HG03045 (cell line): ENCODE results near the gene ITM2B.

Source experiments
- ATAC-seq: cut with Tn5 transposase; IDR thresholded peaks from one replicate; pipeline ENCODE4 v1.9.1; 2021; ENCODE audit warnings: mild to moderate bottlenecking, moderate library complexity; ENCODE audit not compliant: unreplicated experiment

Gene ITM2B

DNA sequence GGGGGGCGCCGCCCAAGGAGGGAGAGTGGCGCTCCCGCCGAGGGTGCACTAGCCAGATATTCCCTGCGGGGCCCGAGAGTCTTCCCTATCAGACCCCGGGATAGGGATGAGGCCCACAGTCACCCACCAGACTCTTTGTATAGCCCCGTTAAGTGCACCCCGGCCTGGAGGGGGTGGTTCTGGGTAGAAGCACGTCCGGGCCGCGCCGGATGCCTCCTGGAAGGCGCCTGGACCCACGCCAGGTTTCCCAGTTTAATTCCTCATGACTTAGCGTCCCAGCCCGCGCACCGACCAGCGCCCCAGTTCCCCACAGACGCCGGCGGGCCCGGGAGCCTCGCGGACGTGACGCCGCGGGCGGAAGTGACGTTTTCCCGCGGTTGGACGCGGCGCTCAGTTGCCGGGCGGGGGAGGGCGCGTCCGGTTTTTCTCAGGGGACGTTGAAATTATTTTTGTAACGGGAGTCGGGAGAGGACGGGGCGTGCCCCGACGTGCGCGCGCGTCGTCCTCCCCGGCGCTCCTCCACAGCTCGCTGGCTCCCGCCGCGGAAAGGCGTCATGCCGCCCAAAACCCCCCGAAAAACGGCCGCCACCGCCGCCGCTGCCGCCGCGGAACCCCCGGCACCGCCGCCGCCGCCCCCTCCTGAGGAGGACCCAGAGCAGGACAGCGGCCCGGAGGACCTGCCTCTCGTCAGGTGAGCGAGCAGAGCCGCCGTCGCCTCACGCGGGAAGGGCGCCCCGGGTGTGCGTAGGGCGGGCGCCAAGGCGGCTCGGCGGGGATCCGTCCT is 70.5 kb downstream of the ITM2B start, which contains the start of gene RB1:
Gene RB1 (plus strand): TSS at position 393 of the 784 bp plus-strand sequence. CDS start 162 bp downstream, at position 555.
- peak; percentile 77 for ATAC-seq

DNA sequence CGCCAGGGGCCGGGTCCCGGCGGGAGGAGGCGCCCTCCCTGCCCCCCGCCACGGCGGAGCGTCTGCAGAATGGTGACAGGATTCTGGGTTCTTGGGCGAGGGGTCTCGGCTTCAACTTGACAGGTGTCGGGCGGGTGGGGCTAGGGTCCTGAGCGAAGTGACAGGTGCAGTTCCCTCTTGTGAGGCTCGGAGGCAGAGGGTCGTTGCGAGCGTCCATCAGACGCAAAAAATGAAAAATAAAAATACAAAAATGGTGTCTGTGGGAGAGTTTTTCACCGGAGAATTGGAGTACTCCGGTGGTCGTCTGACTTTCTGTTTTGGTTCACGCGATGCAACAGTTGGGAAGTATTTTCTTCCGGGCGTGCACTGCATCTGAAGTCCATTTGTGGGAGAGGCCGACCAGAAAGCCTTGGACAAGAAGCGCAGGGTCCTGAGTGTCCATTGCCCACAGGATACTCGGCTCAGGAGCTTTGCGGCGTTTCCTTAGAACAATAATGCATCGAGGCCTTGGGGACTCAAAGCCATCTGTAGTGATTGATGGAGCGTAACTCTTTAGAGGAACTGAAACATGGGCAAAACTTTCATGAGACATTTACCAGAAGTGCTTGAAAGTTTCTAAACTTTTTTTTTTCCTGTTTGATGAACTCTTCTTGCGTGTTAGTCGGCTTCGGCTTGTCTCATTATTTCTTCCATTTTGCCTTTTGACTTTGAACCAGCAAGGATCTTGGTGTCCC is 71.3 kb downstream of the ITM2B start:
- peak; percentile 50 for ATAC-seq

DNA sequence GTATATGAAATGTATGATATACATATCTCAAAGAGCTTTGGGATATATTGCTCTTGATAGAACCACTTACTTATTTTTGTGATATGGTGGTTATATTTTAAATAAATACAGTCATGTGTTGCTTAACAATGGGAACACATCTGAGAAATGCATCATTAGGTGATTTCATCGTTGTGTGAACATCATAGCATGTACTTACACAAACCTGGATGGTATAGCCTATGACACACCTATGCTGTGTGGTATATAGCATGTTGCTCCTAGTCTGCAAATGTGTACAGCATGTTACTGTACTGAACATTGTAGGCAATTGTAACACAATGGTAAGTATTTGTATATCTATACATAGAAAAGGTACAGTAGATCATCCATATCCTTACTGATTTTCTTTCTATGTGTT is 78.2 kb downstream of the ITM2B start:
- no peak for ATAC-seq

DNA sequence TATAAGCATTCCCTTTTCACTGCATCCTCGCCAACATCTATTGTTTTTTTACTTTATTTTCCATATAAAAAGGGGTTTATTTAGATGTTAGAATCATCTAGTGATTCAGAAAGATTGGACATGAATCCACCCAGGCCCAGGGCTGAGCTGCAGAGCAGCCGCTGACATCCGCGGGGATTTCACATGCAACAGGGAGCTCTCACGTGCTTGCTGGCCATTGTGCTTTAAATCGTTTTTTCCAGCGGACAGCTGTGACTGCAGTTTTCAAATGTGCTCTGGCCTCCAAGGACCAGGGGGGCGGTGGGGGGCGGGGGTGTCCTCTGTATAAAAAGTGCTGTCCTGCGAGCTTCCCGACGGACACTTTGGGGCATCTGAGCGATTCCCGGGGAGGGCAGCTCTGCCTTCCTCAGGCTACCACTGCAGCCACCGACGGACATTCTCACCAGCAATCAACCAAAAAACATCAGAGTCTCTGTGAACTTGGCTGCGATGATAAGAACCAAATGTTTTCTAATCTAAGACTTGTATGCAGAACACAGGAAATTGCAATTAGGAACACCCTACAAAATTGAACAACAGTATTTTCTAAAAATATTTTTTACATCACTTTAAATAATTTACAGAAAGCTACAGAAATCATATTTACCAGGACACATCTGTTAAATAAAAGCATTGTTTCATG is 83.1 kb downstream of the ITM2B start:
- no peak for ATAC-seq

DNA sequence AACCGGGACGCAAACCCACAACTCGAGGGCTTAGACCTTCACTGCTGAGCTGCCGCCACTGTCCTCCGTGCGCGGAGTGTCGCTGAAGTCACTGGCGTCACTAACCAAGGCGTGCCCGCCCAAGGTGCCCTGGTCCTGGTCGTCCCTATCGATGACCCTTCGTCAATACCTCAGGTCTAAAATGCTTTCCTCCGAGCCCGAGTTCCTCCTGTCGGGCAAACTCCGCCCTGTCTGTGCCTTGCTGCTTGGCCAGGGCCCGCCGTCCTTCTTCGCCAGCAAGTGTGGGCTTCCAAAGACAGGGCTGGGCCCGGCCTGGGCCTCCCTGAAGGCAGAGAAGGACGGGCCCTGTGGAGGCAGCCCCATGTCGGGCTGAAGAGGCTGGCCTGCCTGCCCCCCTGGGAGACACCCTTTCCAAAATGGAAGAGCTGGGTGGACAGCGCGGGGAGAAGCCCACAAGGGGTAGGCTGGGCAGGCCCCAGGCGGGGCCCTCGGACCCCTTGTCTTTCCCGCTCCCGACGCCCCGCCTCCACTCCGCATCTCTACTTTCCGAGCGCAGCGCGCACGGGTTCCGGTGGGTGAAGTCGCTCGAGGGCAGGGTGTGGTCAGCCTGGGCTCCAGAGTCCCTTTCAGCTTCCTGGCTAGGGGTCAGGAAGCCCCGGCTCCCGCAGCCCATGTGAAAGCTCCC is 84.0 kb downstream of the ITM2B start:
- ATAC-seq, result no peak

DNA sequence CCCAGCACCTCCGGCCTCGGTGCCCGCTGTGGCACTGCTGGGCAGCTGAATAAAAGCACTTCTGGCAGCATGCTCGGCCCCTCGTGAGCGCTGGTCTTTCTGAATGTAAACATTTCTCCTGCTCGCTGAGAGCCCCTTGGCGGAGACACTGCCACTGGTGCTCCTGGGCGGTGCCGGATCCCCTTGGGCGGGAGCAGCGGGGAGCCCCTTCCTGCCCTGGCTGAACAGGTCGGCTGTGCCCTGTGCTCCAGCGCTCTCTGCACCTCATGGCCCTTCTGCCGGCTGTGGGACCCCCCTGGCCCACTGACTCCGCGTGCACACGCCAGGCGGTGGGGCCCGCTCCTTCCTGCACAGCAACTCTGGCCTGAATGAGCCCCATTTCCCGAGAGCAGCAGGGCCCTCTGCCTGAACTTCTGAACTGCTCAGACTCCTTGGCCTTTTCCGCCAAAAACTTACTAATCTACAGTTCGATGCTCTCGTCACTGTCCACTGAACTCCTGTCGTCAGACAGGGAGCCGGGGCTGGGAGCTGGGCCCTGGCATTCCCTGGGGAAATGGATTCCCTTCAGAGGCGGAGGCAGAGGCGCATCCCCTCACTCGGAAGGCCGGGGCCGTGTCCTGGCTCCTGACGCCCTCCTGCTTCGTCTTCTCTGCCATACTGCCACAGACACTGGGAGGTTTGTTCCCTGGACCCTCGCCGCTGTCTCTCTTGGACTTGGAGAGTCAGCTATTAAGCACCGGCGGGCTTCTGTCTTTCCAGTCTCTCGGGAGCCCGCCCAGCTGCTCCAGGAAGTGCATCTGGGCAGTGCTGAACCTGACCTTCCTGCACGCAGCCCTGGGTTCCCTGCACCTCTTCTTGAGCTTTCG is 84.7 kb downstream of the ITM2B start:
- no peak for ATAC-seq

DNA sequence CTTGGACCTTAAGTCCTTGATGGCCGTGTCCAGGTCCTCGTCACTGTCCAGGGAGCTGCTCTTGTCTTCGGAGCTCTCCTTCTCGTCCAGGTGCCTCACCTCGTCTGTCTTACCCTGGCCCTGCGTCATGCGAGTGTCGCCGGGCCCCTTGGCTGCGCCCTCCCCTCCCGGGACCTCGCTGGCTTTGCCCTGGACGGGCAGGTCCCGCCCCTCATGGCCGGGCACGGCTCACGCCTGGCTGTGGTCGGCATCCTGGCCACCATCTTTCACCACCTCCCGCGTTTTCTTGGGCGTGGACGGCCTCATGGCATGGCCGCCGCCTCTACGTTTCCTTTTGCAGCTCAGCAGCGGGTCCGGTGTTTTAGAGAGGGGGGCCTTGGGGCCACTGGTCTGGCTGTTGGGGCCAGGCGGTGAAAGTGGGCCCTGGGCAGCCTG is 85.4 kb downstream of the ITM2B start:
- no peak for ATAC-seq

DNA sequence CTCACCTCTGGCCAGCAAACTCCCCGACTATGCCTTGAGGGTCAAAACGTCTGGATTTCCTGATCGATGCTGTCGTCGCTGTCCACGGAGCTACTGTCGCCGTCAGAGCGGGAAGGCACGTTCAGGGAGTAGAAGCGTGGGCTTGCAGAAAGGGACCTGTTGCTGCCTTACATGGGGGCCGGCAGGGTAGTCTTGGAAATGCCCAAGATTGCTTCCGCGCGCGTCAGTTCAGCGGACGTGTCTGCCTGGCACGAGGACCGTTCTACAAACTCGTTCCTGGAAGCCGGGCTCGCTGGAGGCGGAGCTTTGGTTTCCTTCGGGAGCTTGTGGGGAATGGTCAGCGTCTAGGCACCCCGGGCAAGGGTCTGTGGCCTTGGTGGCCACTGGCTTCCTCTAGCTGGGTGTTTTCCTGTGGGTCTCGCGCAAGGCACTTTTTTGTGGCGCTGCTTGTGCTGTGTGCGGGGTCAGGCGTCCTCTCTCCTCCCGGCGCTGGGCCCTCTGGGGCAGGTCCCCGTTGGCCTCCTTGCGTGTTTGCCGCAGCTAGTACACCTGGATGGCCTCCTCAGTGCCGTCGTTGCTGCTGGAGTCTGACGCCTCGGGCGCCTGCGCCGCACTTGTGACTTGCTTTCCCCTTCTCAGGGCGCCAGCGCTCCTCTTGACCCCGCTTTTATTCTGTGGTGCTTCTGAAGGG is 86.0 kb downstream of the ITM2B start:
- ATAC-seq, result no peak
